MCF 10A (cell line): ENCODE results near the gene LIMS2. TPM values are rescaled to one million over a fixed set of nuclear protein-coding genes. Genes with fewer than 3 reads are reported as not detected.

Experiments
- BruUV-seq: library from RNA; stranded (reverse); fragments of 400-500 nt; replicated peaks from 2 replicates; lab custom pipeline; 2021; lab: Mats Ljungman, UMichigan
- CTCF ChIA-PET: fragments of 300-600 bp; sonication (Branson Sonifier 250); formaldehyde crosslinking; extraction: SDS; loops from one replicate; lab custom pipeline; 2021; ENCODE audit warnings: antibody characterized with exemption, inconsistent platforms; lab: Yijun Ruan, JAX
- POLR2A ChIA-PET: fragments of 300-600, 350-650 bp; sonication (Branson Sonifier 250); formaldehyde crosslinking; extraction: SDS; loops from one replicate; lab custom pipeline; 2020; ENCODE audit warnings: antibody characterized with exemption, inconsistent platforms; lab: Yijun Ruan, JAX
- DNase-seq: peaks from one replicate; pipeline ENCODE4 v3.0.0-alpha.2; 2018; ENCODE audit not compliant: unreplicated experiment
- H3K27ac Mint-ChIP-seq: one replicate; pipeline ENCODE4 v1.8.0; 2022; ENCODE audit warnings: mild to moderate bottlenecking, low read depth, mixed read lengths; ENCODE audit not compliant: unreplicated experiment
- H3K27me3 Mint-ChIP-seq: one replicate; pipeline ENCODE4 v1.8.0; 2022; ENCODE audit warnings: mixed read lengths; ENCODE audit not compliant: insufficient read depth, unreplicated experiment
- H3K36me3 Mint-ChIP-seq: one replicate; pipeline ENCODE4 v1.8.0; 2022; ENCODE audit warnings: mild to moderate bottlenecking, moderate library complexity, mixed read lengths; ENCODE audit not compliant: insufficient read depth, unreplicated experiment
- H3K4me1 Mint-ChIP-seq: one replicate; pipeline ENCODE4 v1.8.0; 2022; ENCODE audit warnings: mixed read lengths; ENCODE audit not compliant: insufficient read depth, unreplicated experiment
- H3K4me3 Mint-ChIP-seq: one replicate; pipeline ENCODE4 v1.8.0; 2022; ENCODE audit warnings: mild to moderate bottlenecking, moderate library complexity, mixed read lengths; ENCODE audit not compliant: unreplicated experiment
- H3K9me3 Mint-ChIP-seq: one replicate; pipeline ENCODE4 v1.8.0; 2022; ENCODE audit warnings: mixed read lengths; ENCODE audit not compliant: unreplicated experiment
- intact Hi-C: fragments of 100-400 bp; cut with micrococcal nuclease; formaldehyde crosslinking; loops from 2 replicates; pipeline ENCODE4 v1.14.1; 2022
- total RNA-seq: library from RNA; stranded (reverse); gene quantifications from 2 replicates; pipeline ENCODE4 v1.2.3, GENCODE V29; 2022
- TF ChIP-seq, protein P1 (sequence below): fragments of 200-600 bp; IDR thresholded peaks from one replicate; pipeline ENCODE4 v1.8.0; 2022; ENCODE audit warnings: antibody characterized with exemption, mild to moderate bottlenecking; ENCODE audit not compliant: unreplicated experiment

Gene LIMS2
- total RNA-seq, 1 experiment from 2014 or later, result not detected

DNA sequence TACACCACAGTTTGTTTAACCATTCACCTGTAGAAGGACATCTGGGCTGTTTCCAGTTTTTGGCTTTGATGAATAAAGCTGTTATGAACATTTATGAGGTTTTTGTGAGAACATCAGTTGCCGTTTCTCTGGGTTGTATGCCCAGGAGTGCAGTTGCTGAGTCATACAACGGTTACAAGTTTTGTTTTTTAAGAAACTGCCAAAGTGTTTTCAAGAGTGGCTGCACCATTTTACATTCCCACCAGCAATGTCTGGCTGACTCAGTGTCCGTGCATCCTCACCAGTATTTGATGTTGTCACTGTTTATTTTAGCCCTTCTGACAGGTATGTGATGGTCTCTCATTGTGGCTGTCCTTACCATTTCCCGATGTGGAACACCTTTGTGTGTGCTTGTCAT is 77.3 kb downstream of the LIMS2 start:
- Mint-ChIP-seq H3K4me3 (no peak overlapping the region), H3K9me3 (peaks cover 19% of the 10 kb centered on the region), H3K27ac (no peak overlapping the region), H3K27me3 (no peaks in the 10 kb centered on the region), H3K36me3 (no peaks in the 10 kb centered on the region), H3K4me1 (peaks cover 9% of the 10 kb centered on the region)
- ChIA-PET POLR2A (no interaction called here), CTCF (interaction anchor here (0.6 kb wide), 1 partner anchor 40 kb away, joined by 3 read pairs; no protein-coding TSS in a partner anchor)
- peak; percentile 39 for DNase-seq
- no TSS peak for BruUV-seq
- intact Hi-C loops, result no loop called here
- TF ChIP-seq, protein P1, sequence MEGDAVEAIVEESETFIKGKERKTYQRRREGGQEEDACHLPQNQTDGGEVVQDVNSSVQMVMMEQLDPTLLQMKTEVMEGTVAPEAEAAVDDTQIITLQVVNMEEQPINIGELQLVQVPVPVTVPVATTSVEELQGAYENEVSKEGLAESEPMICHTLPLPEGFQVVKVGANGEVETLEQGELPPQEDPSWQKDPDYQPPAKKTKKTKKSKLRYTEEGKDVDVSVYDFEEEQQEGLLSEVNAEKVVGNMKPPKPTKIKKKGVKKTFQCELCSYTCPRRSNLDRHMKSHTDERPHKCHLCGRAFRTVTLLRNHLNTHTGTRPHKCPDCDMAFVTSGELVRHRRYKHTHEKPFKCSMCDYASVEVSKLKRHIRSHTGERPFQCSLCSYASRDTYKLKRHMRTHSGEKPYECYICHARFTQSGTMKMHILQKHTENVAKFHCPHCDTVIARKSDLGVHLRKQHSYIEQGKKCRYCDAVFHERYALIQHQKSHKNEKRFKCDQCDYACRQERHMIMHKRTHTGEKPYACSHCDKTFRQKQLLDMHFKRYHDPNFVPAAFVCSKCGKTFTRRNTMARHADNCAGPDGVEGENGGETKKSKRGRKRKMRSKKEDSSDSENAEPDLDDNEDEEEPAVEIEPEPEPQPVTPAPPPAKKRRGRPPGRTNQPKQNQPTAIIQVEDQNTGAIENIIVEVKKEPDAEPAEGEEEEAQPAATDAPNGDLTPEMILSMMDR, result no peak

DNA sequence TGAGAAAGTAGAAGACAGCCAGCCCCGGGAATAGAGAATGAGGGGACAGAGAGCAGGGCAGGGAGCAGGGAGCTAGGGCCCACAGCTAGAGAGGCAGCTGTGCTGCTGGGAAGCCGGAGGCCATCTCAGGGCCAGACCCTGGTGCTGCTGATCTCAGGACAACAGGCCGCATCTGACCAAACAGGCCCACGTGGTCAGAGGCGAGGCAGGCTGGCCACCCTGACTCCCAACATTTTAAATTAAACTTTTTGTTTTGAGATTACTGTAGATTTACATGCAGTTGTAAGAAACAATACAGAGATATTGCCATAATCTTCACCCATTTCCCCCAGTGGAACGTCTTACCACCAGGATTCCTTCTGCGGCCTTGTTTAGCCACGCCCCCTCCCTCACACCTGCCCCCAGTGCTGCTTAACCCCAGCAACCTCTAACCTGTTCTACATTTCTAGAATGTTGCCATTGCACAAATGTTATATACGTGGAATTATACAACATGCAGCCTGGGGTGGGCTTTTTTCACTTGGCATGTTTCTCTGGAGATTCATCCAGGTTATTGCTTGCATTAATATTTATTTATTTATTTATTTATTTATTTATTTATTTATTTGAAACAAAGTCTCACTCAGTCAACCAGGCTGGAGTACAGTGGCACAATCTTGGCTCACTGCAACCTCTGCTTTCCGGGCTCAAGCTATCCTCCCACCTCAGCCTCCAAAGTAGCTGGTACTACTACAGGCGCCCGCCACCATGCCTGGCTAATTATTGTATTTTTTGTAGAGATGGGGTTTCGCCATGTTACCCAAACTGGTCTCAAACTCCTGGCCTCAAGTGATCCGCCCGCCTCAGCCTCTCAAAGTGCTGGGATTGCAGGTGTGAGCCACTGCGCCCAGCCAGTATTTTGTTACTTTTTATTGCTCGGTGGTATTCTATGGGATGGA is 78.0 kb downstream of the LIMS2 start:
- Mint-ChIP-seq H3K4me1 (peaks cover 9% of the 10 kb centered on the region), H3K36me3 (no peaks in the 10 kb centered on the region), H3K27ac (no peak overlapping the region), H3K27me3 (no peaks in the 10 kb centered on the region), H3K4me3 (no peak overlapping the region), H3K9me3 (peaks cover 19% of the 10 kb centered on the region)
- intact Hi-C loops, result no loop called here
- ChIA-PET POLR2A (no interaction called here), CTCF (no interaction called here)
- TF ChIP-seq, protein P1, result no peak
- DNase-seq, result no peak
- no TSS peak for BruUV-seq

DNA sequence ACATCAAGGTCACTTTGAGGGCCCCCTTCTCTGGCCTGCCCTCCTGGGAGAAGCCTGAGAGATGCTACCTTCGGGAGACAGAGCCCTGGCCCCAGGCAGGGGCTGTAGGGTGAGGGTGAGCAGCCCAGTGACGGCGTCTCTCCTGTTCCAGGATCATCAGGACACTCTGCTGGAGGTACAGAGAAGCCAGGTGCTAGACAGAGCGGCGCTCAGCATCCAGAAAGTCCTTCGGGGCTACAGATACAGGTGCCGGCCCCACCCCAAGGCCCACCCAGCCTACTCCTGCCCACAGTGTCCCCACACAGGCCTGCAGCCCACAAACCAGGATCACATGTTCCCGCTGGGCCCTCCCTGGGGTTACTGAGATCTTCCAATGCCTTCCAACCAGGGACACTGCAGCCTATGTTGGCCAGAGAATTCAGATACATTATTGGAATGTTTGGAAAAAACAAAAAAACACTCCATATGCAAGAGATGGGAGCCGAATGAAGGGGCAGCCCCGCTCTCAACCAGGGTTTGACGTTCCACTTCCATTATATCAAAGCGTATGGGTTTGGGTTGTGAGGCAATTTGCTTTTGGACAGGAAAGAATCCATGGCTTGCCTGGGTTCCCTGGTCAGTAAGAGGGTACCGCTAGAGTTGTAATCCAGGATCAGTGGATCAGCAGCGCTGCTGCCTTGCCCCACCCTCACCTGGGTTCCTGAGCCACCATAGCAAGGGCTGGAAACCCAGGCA is 78.9 kb downstream of the LIMS2 start:
- peaks cover 9% of the 10 kb centered on the region for H3K4me1 Mint-ChIP-seq
- H3K27me3 Mint-ChIP-seq, result no peaks in the 10 kb centered on the region
- CTCF ChIA-PET, result no interaction called here
- TF ChIP-seq, protein P1, result no peak
- no TSS peak for BruUV-seq
- H3K27ac Mint-ChIP-seq, result no peak overlapping the region
- H3K9me3 Mint-ChIP-seq, result peaks cover 11% of the 10 kb centered on the region
- no peak for DNase-seq
- POLR2A ChIA-PET, result no interaction called here
- intact Hi-C loops, result no loop called here
- no peaks in the 10 kb centered on the region for H3K36me3 Mint-ChIP-seq
- H3K4me3 Mint-ChIP-seq, result no peak overlapping the region

DNA sequence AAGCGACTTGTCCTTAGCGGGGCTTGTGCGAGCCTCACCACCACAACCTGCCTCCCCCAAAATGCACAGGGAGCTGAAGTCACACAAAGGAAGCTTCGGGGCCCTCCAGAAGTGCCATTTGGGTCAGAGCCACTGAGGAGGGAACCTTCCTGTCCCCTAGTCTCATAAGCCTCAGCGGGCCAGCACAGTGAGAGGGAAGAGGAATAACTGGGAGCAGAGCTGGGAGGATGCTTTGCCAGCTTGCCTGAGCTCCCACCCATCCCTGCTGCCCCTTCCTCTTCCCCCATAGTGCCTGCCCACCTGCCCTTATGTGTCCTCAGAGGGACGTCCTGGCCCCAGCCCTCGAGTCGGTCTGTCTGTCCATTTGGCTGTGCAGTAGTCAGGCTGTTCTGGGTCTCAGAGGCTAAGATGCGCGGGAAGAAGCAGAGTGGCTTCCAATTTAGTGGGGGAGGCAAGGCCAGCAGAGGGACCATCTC is 81.2 kb downstream of the LIMS2 start:
- H3K27me3 Mint-ChIP-seq, result no peaks in the 10 kb centered on the region
- no peak for DNase-seq
- TF ChIP-seq, protein P1, result no peak
- ChIA-PET CTCF (interaction anchor here (0.6 kb wide), 1 partner anchor 223 kb away, joined by 3 read pairs; no protein-coding TSS in a partner anchor), POLR2A (no interaction called here)
- H3K9me3 Mint-ChIP-seq, result peaks cover 7% of the 10 kb centered on the region
- intact Hi-C loops, result no loop called here
- no peak overlapping the region for H3K27ac Mint-ChIP-seq
- H3K4me3 Mint-ChIP-seq, result no peak overlapping the region
- peaks cover 9% of the 10 kb centered on the region for H3K4me1 Mint-ChIP-seq
- no peaks in the 10 kb centered on the region for H3K36me3 Mint-ChIP-seq
- BruUV-seq, result no TSS peak
